H4 (cell line): ENCODE results near the gene DNA2. TPM values are rescaled to one million over a fixed set of nuclear protein-coding genes. Genes with fewer than 3 reads are reported as not detected.

Source experiments
- total RNA-seq: library from RNA; depleted of rRNA; stranded (reverse); fragments of >200 nt; shearing (Covaris generic); gene quantifications from 2 replicates; pipeline ENCODE4 v1.2.3, GENCODE V29; 2014; rRNA removed

Gene DNA2
- total RNA-seq, 1 experiment from 2014 or later = 17.6 TPM

Other genes starting within 250 kb of the DNA2 start
- gene ATOH7, start 239.9 kb downstream of the DNA2 start, total RNA-seq = 0.27 and 0.88 TPM in 2 replicates
- 15.1 and 21.1 TPM in 2 replicates for gene HNRNPH3, start 139.9 kb downstream of the DNA2 start, total RNA-seq
- gene PBLD, start 139.0 kb downstream of the DNA2 start, total RNA-seq = 2.3 and 3.1 TPM in 2 replicates
- gene RUFY2, start 64.7 kb downstream of the DNA2 start, total RNA-seq = 9.3 and 9.5 TPM in 2 replicates
- 2.8 and 7.1 TPM in 2 replicates for gene SLC25A16, start 55.5 kb upstream of the DNA2 start, total RNA-seq
- 2.0 TPM in 2 replicates for gene TET1, start 88.4 kb upstream of the DNA2 start, total RNA-seq
- gene CCAR1, start 249.3 kb upstream of the DNA2 start, total RNA-seq = 18.7 and 29.3 TPM in 2 replicates